ENCODE results near the gene RANGRF. TPM values are rescaled to one million over a fixed set of nuclear protein-coding genes. Genes with fewer than 3 reads are reported as not detected.

Gene RANGRF
- total and polyA plus RNA-seq, 2 donors (not counting 1 experiment from before 2014, with no cell fraction given): 48.8 to 83.2 TPM

DNA sequence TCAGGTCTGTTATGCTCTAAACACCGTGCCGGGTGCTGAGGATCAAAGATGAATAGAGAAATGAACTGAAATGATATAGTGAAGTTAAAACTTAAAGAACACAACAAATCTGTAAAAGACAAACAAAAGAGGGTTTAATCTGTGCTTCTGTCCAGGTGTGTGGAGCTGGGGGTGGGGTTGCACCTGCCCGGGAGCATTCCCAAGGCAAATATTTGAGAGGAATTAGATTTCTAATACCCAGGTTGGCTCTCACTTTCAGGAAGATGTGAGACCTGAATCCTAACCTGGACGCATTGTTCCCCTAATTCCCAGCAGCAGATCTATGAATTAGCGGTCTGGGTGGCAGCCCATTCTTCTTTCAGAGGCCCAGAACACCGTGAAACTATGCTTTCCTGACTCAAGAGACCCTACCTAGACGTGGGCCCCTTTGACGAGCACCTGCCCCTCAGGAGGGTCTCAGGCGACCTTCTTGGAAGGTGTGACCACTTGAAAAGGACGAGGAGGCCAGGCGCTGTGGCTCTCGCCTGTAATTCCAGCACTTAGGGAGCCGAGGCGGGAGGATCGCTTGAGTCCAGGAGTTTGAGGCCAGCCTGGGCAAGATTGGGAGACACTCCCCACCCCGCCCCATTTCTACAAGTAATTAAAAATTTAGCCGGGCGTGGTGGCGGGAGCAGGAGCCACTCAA is 677 bp upstream of the RANGRF start:
- Mint-ChIP-seq H3K4me3 (peak overlapping the region; percentile 92), H3K27me3 (no peaks in the 10 kb centered on the region), H3K27ac (peak overlapping the region; percentile 98), H3K9me3 (ENCODE audit: insufficient read depth) (no peaks in the 10 kb centered on the region), H3K4me1 (peaks cover 46% of the 10 kb centered on the region)
- Histone ChIP-seq H3K9ac (ENCODE audit: low read length) (peak overlapping the region; percentile 89), H3K4me3 (ENCODE audit: control extremely low read depth in 1 of 5, extremely low read depth in 1 of 5, insufficient read depth in 1 of 5, low read depth in 2 of 5, low read length in 4 of 5) (peak overlapping the region; percentile 76 to 98 (median 86)), H3K36me3 (replicated peaks in 1 of 2; ENCODE audit: control extremely low read depth in 1 of 2, control insufficient read depth in 1 of 2, extremely low read depth in 1 of 2, insufficient read depth in 2 of 2, low read length in 1 of 2) (peaks cover 2 to 5% of the 10 kb centered on the region in 2 experiments), H3K9me3 (ENCODE audit: control extremely low read depth in 1 of 3, control insufficient read depth in 2 of 3, insufficient read depth in 1 of 3, low read length in 2 of 3) (no peaks in the 10 kb centered on the region), H2AFZ (ENCODE audit: insufficient read depth, low read depth, low read length, poor library complexity, severe bottlenecking) (peak overlapping the region; percentile 96), H3K27me3 (replicated peaks in 1 of 4; ENCODE audit: control extremely low read depth in 1 of 4, control insufficient read depth in 3 of 4, insufficient read depth in 4 of 4, low read length in 3 of 4) (no peaks in the 10 kb centered on the region), H3K79me2 (ENCODE audit: control insufficient read depth, insufficient read depth, low read length) (peaks cover 22% of the 10 kb centered on the region), H3K27ac (ENCODE audit: low read length in 2 of 2) (peak overlapping the region; percentile 92), H3K4me2 (replicated peaks; ENCODE audit: low read depth, low read length, poor library complexity, severe bottlenecking) (peak overlapping the region; percentile 94), H3K4me1 (ENCODE audit: control insufficient read depth in 2 of 2, insufficient read depth in 2 of 2, low read length in 2 of 2) (peaks cover 22 to 28% of the 10 kb centered on the region in 2 donors), H4K20me1 (ENCODE audit: control insufficient read depth, insufficient read depth, low read length, poor library complexity, severe bottlenecking) (peaks cover 4% of the 10 kb centered on the region)
- intact Hi-C loops (cut with micrococcal nuclease): loop anchor here (1.0 kb wide), 5 partner anchors 13 to 131 kb away; partner anchors contain the start of genes KRABD2 and PFAS
- no peak for TF ChIP-seq EZH2 (IDR thresholded peaks at IDR 0.05; ENCODE audit: borderline replicate concordance, insufficient read depth, low read depth, low read length, poor library complexity, severe bottlenecking)
- TF ChIP-seq CTCF (IDR thresholded peaks at IDR 0.05): no peak
- ChIA-PET POLR2A (interaction anchor here (1.0 to 1.4 kb wide), 4 partner anchors 39 to 166 kb away, joined by 3 to 24 read pairs (median 4); partner anchors contain the start of genes CTC1 and PFAS), CTCF (interaction anchor here (0.6 to 1.7 kb wide), 6 partner anchors 10 to 101 kb away, joined by 3 to 6 read pairs (median 3); partner anchors contain the start of genes BORCS6 and PFAS)
- ATAC-seq (ENCODE audit: low read depth) (no peak), DNase-seq (no peak)
- WGBS (ENCODE audit: insufficient coverage): 62% methylated on average over 13 of the region's 19 CpGs

DNA sequence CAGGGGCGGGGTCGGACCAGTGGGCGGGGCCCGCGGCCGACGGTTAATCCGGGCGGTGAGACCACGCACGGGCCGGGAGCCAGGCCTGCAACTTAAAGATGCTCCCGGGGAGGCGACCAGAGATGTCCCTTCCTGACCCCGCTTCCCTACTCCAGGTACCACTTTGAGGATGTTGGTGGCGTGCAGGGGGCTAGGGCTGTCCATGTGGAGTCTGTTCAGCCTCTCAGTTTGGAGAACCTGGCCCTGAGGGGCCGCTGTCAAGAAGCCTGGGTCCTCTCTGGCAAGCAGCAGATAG is 580 bp downstream of the RANGRF start:
- Histone ChIP-seq H2AFZ (ENCODE audit: insufficient read depth, low read depth, low read length, poor library complexity, severe bottlenecking) (peak overlapping the region; percentile 96), H3K4me3 (ENCODE audit: control extremely low read depth in 1 of 5, extremely low read depth in 1 of 5, insufficient read depth in 1 of 5, low read depth in 2 of 5, low read length in 4 of 5) (peak overlapping the region; percentile 76 to 98 (median 86)), H3K9me3 (ENCODE audit: control extremely low read depth in 1 of 3, control insufficient read depth in 2 of 3, insufficient read depth in 1 of 3, low read length in 2 of 3) (no peaks in the 10 kb centered on the region), H3K4me1 (ENCODE audit: control insufficient read depth in 2 of 2, insufficient read depth in 2 of 2, low read length in 2 of 2) (peaks cover 22 to 33% of the 10 kb centered on the region in 2 donors), H4K20me1 (ENCODE audit: control insufficient read depth, insufficient read depth, low read length, poor library complexity, severe bottlenecking) (peaks cover 4% of the 10 kb centered on the region), H3K4me2 (replicated peaks; ENCODE audit: low read depth, low read length, poor library complexity, severe bottlenecking) (peak overlapping the region; percentile 94), H3K27ac (ENCODE audit: low read length in 2 of 2) (peak overlapping the region; percentile 92), H3K36me3 (replicated peaks in 1 of 2; ENCODE audit: control extremely low read depth in 1 of 2, control insufficient read depth in 1 of 2, extremely low read depth in 1 of 2, insufficient read depth in 2 of 2, low read length in 1 of 2) (peaks cover 2 to 5% of the 10 kb centered on the region in 2 experiments), H3K9ac (ENCODE audit: low read length) (peak overlapping the region; percentile 89), H3K27me3 (replicated peaks in 1 of 4; ENCODE audit: control extremely low read depth in 1 of 4, control insufficient read depth in 3 of 4, insufficient read depth in 4 of 4, low read length in 3 of 4) (no peaks in the 10 kb centered on the region), H3K79me2 (ENCODE audit: control insufficient read depth, insufficient read depth, low read length) (peaks cover 22% of the 10 kb centered on the region)
- Mint-ChIP-seq H3K4me3 (peak overlapping the region; percentile 92), H3K9me3 (ENCODE audit: insufficient read depth) (no peaks in the 10 kb centered on the region), H3K27ac (peak overlapping the region; percentile 98), H3K27me3 (no peaks in the 10 kb centered on the region), H3K4me1 (peaks cover 51% of the 10 kb centered on the region)
- CTCF ChIA-PET: interaction anchor here (1.0 to 1.7 kb wide), 6 partner anchors 9 to 130 kb away, joined by 3 to 6 read pairs (median 3); partner anchors contain the start of genes BORCS6 and PFAS
- POLR2A ChIA-PET: interaction anchor here (0.8 to 1.4 kb wide), 8 partner anchors 40 to 210 kb away, joined by 3 to 24 read pairs (median 3); partner anchors contain the start of genes CTC1 and PFAS
- ATAC-seq (ENCODE audit: low read depth): no peak
- TF ChIP-seq CTCF (IDR thresholded peaks at IDR 0.05) (no peak), EZH2 (IDR thresholded peaks at IDR 0.05; ENCODE audit: borderline replicate concordance, insufficient read depth, low read depth, low read length, poor library complexity, severe bottlenecking) (no peak)
- intact Hi-C loops (cut with micrococcal nuclease): no loop called here
- no peak for DNase-seq
- 6% methylated on average over 17 of the region's 17 CpGs for WGBS (ENCODE audit: insufficient coverage)

Measured in B cell (primary cell).